NCI-H82 treated with DMSO at 0.1 percent for 48 hours (cell line): ENCODE data around the gene MCM3.

Experiments used
- DNase-seq: peaks from one replicate; lab custom pipeline; 2025; ENCODE audit not compliant: unreplicated experiment; lab: John Stamatoyannopoulos, UW

The MCM3 gene

DNA sequence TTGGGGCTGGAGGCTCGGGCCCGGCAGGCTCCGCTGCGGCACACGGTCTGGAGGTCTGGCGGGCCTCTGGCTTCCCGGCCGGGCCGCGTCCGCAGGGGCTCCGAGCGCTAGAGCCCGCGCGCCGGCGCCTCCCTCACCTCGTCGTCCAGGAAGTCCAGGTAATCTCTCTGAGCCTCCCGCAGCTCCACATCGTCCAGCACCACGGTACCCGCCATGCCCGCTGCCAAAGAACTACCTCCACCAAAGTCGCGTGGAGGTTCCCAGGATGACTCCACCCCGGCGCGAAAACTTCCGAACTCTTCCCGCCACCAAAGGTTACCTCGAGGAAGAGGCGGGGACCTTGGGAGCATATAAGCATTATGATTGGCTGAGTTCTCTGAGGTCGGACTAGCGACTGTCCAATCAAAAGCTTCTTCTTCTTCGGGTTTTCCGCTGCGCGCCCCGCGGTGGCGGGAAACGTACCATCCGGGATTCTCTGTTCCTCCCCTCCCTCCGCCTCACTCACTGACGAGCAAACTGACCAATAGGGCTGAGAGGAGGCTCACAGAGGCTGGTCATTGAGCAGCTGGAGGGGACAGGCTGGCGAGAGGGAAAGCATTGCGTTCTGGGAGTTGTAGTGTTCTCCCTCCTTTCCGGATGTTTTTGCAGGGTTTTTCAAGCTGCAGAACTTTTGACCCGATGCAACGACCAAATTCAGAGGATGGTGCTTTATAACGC, at the start of gene MCM3:
Gene MCM3, minus strand, starts transcription at position 283 of the 717 bp plus-strand sequence. Its CDS starts 68 bp downstream, at position 215.
- peak; percentile 99 for DNase-seq

GRCh38 chr6:52333840-52334200, 49.3 kb upstream of the MCM3 start:
- no peak for DNase-seq

DNA sequence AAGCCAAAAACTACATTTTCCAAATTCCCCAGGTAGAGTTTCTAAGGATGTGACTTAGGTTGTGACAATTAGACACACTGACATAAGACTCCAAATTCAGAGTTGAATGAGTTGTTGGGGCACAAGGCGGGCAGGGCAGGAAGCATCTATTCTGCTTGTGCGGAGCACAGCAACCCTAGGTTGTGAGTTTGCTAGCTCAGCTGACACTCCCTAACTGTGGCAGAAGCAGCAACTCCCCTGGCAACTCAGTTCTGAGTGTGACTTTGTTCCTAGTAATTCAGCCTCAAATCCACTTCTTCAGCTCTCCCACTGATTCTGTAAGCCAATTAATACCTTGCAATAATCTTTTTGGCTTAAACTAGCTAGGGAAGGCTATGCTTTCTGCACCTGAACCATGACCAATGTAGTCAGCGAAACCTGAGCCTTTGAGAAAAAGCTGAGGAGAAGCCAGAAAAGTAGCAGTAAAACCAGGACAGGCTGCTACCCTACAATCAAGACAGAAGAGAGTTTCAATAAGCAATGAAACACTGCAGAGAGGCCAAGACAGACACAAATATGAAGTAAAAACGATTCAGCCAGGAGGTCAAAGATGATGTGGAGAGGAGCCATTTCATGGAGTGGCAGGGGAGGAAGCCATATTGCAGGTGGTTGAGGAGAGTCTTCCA, 47.4 kb upstream of the MCM3 start:
- DNase-seq: peak; percentile 72

GRCh38 chr6:52330470-52330869, 45.9 kb upstream of the MCM3 start:
- DNase-seq: no peak

GRCh38 chr6:52328729-52329128, 44.2 kb upstream of the MCM3 start:
- no peak for DNase-seq

DNA sequence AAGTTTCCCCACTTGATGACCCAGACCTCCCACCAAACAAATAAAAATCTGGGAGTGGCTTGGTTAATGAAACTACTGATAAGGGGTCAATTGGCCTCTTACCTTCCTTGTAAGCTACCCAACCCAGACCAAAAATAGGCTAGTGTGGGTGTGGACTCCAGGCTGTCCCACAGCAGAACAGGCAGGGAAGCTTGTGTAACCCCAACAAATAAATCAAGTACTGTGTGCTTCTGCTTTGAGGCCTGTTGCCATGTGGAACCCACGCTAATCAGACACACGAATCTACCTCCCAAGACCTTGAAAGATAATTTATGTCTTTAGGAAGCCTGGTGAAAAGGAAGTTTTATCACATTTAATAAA, 43.7 kb upstream of the MCM3 start:
- DNase-seq: no peak

DNA sequence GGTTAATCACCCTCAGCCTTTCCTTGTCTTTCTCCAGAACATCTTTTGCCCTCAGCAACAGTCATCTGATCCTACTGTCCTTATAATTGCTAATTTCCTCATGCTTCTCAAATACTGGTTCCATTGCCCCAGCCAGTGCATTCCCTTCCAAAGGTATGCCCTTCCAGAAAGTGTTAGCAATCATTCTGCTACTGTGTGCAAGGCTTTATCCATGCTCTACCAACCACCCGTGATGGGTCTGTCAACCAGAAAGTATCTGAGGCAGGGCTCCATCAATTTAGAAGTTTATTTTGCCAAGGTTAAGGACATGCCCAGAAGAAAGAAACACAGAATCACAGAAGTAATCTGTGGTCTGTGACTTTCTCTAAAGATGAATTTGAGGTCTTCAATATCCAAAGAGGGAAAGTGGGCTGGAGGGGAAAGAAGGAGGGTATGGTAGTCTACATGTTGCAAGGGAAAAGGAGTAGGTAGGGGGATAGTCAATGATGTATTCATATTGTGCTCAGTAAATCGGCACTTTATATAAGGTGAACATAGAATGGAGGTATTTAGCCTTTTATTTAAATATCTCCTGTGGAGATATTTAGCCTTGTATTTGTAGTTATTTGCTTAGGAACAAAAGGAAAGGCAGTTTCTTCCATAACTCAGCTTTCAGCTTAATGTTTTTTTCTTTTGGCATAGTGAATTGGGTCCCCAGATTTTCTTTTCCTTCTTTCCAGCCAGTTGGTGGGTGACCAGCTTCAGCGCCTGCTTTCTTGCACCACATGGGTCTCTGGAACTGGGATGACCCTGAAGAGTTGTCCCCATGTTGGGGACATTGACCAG, 42.2 kb upstream of the MCM3 start:
- DNase-seq: no peak

- DNase-seq: no peak
These were observed 41.3 kb upstream of the MCM3 start for GRCh38 chr6:52325695-52326471.

GRCh38 chr6:52324189-52324588, 39.6 kb upstream of the MCM3 start:
- DNase-seq: no peak

GRCh38 chr6:52317841-52318581, 33.5 kb upstream of the MCM3 start:
- DNase-seq: no peak

DNA sequence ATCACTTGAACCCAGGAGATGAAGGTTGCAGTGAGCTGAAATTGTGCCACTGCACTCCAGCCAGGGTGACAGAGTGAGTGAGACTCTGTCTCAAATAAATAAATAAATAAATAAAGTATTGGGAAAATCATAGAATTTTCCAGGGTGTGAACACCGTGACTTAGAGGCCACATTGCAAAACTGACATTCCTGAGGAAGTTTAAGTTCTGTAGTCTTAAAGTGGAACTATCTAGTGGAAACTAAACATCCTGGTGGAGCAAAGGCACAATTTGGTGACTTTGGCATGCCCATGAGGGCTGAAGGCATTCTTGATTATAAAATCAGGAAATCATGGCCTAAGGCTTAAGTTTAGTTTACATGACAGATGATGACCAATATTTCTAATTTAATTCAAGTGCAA, 32.7 kb upstream of the MCM3 start:
- no peak for DNase-seq

- DNase-seq: no peak
These were observed 30.2 kb upstream of the MCM3 start for GRCh38 chr6:52314752-52315151.

- DNase-seq: no peak
These were observed 27.9 kb upstream of the MCM3 start for GRCh38 chr6:52312461-52312860.

DNA sequence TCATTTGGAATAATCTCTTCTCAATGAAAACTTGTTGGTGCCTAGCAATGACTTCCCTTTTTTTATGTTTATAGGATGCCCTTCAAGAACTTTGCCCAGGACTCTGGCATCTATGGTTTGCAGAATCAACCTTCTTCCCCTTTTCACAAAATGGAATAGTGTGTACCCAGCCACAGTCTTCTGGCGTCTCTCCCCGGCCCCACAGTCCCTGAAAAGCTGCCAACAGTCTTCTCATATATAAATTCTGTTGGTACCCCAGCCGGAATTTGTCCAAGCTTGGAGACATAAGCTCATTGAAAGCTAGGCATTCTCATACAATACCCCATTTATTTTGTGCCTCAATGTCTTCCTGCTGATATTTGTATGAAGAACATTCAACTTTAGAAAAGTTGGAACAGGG, 26.4 kb upstream of the MCM3 start:
- no peak for DNase-seq

DNA sequence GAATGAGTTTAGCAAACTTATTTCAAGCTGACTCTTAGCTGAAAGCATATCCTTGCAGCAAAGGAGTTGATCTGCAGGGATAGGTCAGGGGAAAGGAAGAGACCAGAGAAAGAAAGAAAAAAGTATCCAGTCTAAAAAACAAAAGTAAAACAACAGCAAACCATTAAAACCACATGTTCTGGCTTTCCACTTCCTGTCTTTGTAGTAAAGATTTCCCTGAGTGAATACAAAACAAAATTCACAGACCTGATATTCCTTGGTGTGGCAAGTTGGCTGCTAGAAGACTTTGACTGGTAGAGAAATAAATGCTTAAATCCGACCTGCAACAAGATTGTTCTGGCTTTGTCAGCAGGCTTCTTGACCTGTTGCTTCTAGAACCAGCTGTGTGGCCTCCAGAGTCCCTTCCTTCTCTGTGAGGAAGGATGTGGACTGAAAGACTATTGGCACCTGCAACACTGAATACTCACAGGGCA, 23.4 kb upstream of the MCM3 start:
- DNase-seq: no peak

- DNase-seq: no peak
These were observed 22.7 kb upstream of the MCM3 start for GRCh38 chr6:52306972-52307870.

GRCh38 chr6:52305948-52306767, 21.6 kb upstream of the MCM3 start:
- no peak for DNase-seq

DNA sequence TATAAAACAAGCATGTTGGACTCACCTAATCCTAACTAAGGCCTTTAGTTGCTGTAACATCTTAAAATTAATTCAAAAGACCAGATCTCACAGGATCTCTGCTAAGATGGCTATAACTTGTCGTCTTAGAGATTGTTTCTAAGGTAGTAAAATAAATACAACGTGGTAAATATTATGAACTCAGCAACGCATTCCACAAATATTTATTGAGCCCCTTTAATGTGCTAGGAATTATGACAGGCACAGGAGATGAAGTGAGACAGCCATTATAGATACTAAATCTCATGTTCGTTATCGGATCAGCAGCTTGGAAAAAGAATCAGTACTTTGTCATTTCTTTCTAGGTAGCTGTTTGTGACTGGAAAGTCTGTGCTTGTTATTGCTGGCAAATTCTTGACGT, 20.9 kb upstream of the MCM3 start:
- DNase-seq: no peak

GRCh38 chr6:52304983-52305390, 20.4 kb upstream of the MCM3 start:
- DNase-seq: no peak
